ENCODE measurements around the gene UBA1. TPM values are rescaled to one million over a fixed set of nuclear protein-coding genes. Genes with fewer than 3 reads are reported as not detected.

Gene UBA1
- total and polyA plus RNA-seq, 2 of the 13 experiments (the other 11 are each of a cell fraction or from before 2014, with no cell fraction given): 93.3 to 129 TPM

DNA sequence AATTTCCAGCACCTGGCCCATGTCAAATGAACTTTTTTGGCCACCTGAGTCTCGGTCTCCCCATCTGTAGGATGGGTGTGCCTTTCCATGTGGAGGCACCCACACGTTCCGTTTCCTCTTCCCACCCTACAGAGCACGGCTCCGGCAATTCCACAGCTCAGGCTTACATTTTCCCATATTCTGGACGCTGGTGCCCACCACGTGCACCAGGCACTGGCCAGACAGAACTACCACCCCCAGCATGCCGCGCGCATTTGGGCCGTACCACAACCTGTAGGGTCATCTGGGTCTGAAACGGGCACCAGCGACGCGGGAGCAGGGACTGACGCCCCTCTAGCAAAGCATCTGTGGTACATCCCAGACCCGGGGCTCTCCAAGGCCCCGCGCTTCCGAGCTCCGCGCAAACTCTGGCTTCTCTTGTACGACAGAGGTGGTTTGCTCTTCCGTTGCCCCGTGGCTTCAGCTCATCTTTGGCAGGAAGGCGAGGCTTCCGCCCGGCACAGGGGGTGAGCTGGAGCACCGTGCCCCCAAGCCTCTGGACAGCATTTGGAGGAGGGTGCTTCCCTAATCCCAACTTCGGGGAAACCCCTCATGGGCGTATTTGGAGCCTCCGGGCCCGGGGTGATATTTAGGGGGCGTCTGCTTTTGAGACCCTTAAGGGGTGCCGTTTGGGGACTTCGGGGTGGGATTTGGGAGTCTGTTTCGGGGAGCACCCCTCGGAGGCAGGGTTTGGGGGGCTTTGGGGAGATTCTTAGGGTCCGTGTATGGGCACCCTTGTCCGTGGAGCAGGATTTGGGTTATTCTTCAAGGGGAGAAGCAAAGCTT lies 3.0 kb upstream of the UBA1 start (continued):
- TF ChIP-seq, protein P1, sequence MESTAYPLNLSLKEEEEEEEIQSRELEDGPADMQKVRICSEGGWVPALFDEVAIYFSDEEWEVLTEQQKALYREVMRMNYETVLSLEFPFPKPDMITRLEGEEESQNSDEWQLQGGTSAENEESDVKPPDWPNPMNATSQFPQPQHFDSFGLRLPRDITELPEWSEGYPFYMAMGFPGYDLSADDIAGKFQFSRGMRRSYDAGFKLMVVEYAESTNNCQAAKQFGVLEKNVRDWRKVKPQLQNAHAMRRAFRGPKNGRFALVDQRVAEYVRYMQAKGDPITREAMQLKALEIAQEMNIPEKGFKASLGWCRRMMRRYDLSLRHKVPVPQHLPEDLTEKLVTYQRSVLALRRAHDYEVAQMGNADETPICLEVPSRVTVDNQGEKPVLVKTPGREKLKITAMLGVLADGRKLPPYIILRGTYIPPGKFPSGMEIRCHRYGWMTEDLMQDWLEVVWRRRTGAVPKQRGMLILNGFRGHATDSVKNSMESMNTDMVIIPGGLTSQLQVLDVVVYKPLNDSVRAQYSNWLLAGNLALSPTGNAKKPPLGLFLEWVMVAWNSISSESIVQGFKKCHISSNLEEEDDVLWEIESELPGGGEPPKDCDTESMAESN (CRISPR knock-in tag; conservative IDR thresholded peaks at IDR 0.05): no peak
- peak; percentile 77; the same call in 1 of the 3 replicates for TF ChIP-seq MXI1 (IDR thresholded peaks at IDR 0.05; ENCODE audit: borderline replicate concordance, low read depth, low read length)
- peak; percentile 52; the same call in 1 of the 2 replicates for TF ChIP-seq PHF20 (CRISPR knock-in tag; IDR thresholded peaks at IDR 0.05)
- TF ChIP-seq BORCS8-MEF2B (CRISPR knock-in tag; IDR thresholded peaks at IDR 0.05): 0 out of 2 replicates have a peak, but pooled peaks have one; percentile 42
- peak; percentile 69 for TF ChIP-seq HNRNPLL (IDR thresholded peaks at IDR 0.05; ENCODE audit: low read depth, low read length, poor library complexity, severe bottlenecking)
- TF ChIP-seq IRF2 (CRISPR knock-in tag; IDR thresholded peaks at IDR 0.05): peak; percentile 87
- TF ChIP-seq SUZ12 (IDR thresholded peaks at IDR 0.05; ENCODE audit: low read depth, low read length): peak; percentile 55
- no peak for TF ChIP-seq FOSL1 (CRISPR knock-in tag; IDR thresholded peaks at IDR 0.05; ENCODE audit: borderline replicate concordance)
- peak; percentile 74 for TF ChIP-seq ZNF605 (CRISPR knock-in tag; IDR thresholded peaks at IDR 0.05)
- TF ChIP-seq, protein P2, sequence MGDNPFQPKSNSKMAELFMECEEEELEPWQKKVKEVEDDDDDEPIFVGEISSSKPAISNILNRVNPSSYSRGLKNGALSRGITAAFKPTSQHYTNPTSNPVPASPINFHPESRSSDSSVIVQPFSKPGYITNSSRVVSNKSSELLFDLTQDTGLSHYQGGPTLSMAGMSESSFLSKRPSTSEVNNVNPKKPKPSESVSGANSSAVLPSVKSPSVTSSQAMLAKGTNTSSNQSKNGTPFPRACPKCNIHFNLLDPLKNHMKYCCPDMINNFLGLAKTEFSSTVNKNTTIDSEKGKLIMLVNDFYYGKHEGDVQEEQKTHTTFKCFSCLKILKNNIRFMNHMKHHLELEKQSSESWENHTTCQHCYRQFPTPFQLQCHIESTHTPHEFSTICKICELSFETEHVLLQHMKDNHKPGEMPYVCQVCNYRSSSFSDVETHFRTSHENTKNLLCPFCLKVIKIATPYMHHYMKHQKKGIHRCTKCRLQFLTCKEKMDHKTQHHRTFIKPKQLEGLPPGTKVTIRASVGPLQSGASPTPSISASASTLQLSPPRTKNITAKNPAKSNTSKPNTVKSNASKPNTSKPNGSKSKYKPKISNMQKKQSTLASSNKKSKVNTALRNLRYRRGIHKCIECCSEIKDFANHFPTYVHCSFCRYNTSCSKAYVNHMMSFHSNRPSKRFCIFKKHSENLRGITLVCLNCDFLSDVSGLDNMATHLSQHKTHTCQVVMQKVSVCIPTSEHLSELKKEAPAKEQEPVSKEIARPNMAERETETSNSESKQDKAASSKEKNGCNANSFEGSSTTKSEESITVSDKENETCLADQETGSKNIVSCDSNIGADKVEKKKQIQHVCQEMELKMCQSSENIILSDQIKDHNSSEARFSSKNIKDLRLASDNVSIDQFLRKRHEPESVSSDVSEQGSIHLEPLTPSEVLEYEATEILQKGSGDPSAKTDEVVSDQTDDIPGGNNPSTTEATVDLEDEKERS (CRISPR knock-in tag; IDR thresholded peaks at IDR 0.05): no peak
- TF ChIP-seq, protein P3, sequence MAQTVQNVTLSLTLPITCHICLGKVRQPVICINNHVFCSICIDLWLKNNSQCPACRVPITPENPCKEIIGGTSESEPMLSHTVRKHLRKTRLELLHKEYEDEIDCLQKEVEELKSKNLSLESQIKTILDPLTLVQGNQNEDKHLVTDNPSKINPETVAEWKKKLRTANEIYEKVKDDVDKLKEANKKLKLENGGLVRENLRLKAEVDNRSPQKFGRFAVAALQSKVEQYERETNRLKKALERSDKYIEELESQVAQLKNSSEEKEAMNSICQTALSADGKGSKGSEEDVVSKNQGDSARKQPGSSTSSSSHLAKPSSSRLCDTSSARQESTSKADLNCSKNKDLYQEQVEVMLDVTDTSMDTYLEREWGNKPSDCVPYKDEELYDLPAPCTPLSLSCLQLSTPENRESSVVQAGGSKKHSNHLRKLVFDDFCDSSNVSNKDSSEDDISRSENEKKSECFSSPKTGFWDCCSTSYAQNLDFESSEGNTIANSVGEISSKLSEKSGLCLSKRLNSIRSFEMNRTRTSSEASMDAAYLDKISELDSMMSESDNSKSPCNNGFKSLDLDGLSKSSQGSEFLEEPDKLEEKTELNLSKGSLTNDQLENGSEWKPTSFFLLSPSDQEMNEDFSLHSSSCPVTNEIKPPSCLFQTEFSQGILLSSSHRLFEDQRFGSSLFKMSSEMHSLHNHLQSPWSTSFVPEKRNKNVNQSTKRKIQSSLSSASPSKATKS (CRISPR knock-in tag; IDR thresholded peaks at IDR 0.05): 0 out of 2 replicates have a peak, but pooled peaks have one; percentile 49
- TF ChIP-seq, protein P4, sequence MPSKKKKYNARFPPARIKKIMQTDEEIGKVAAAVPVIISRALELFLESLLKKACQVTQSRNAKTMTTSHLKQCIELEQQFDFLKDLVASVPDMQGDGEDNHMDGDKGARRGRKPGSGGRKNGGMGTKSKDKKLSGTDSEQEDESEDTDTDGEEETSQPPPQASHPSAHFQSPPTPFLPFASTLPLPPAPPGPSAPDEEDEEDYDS (CRISPR knock-in tag; IDR thresholded peaks at IDR 0.05): peak; percentile 71
- TF ChIP-seq ZFX (CRISPR knock-in tag; IDR thresholded peaks at IDR 0.05; ENCODE audit: low read depth): peak; percentile 59; the same call in 1 of the 2 replicates
- peak; percentile 48 for TF ChIP-seq MED1 (CRISPR knock-in tag; IDR thresholded peaks at IDR 0.05)
- peak; percentile 51; the same call in 1 of the 2 replicates for TF ChIP-seq ZNF430 (CRISPR knock-in tag; IDR thresholded peaks at IDR 0.05)
- TF ChIP-seq GABPA (IDR thresholded peaks at IDR 0.05; ENCODE audit: low read depth, low read length): no peak
- TF ChIP-seq GABPA (CRISPR knock-in tag; IDR thresholded peaks at IDR 0.05; ENCODE audit: low read depth): peak; percentile 65
- TF ChIP-seq, protein P5, sequence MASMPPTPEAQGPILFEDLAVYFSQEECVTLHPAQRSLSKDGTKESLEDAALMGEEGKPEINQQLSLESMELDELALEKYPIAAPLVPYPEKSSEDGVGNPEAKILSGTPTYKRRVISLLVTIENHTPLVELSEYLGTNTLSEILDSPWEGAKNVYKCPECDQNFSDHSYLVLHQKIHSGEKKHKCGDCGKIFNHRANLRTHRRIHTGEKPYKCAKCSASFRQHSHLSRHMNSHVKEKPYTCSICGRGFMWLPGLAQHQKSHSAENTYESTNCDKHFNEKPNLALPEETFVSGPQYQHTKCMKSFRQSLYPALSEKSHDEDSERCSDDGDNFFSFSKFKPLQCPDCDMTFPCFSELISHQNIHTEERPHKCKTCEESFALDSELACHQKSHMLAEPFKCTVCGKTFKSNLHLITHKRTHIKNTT (CRISPR knock-in tag; IDR thresholded peaks at IDR 0.05): 0 out of 2 replicates have a peak, but pooled peaks have one; percentile 58
- TF ChIP-seq HCFC1 (IDR thresholded peaks at IDR 0.05; ENCODE audit: low read depth, low read length): peak; percentile 89
- 0 out of 2 replicates have a peak, but pooled peaks have one; percentile 36 for TF ChIP-seq SP4 (CRISPR knock-in tag; IDR thresholded peaks at IDR 0.05)
- peak; percentile 73 for TF ChIP-seq ARNTL (CRISPR knock-in tag; IDR thresholded peaks at IDR 0.05)
